ENCODE results near the gene KCNT2.

DNA sequence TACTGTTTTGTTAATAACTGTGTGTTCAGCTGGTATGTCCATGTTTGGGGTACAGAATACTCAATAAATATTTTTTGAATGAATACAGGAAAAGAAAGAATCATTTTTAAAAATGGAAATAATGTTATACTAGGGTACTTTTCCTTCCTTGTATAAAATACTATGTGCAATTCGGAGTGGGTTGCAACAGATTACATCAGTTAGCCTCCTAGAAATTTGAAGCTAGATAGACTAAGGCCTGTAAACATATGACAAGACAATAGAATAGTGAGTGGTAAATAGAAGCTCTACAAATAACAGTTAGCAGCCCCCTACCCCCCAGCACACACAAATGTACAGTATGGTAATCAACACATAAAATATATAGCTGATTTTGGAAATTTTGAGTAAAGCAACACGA lies 195.9 kb downstream of the KCNT2 start:
- TF ChIP-seq, protein P1, sequence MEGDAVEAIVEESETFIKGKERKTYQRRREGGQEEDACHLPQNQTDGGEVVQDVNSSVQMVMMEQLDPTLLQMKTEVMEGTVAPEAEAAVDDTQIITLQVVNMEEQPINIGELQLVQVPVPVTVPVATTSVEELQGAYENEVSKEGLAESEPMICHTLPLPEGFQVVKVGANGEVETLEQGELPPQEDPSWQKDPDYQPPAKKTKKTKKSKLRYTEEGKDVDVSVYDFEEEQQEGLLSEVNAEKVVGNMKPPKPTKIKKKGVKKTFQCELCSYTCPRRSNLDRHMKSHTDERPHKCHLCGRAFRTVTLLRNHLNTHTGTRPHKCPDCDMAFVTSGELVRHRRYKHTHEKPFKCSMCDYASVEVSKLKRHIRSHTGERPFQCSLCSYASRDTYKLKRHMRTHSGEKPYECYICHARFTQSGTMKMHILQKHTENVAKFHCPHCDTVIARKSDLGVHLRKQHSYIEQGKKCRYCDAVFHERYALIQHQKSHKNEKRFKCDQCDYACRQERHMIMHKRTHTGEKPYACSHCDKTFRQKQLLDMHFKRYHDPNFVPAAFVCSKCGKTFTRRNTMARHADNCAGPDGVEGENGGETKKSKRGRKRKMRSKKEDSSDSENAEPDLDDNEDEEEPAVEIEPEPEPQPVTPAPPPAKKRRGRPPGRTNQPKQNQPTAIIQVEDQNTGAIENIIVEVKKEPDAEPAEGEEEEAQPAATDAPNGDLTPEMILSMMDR (IDR thresholded peaks at IDR 0.05) = no peak
- TF ChIP-seq EP300 (IDR thresholded peaks at IDR 0.05) (no peak), POLR2AphosphoS5 (IDR thresholded peaks at IDR 0.05) (no peak)

Data from sigmoid colon (tissue), 4 donors.